Parathyroid adenoma (tissue), 2 donors: ENCODE data around the gene EID3.

Source experiments
- H2AFZ ChIP-seq: fragments of 300-600 bp; sonication (generic); one replicate; pipeline ENCODE4 v1.7.0; 2017; ENCODE audit warnings: antibody characterized with exemption, mild to moderate bottlenecking
- H3K27ac ChIP-seq: fragments of 300-600 bp; sonication (generic); one replicate; pipeline ENCODE4 v1.7.0; 2017
- H3K27me3 ChIP-seq: fragments of 300-600 bp; sonication (generic); one replicate; pipeline ENCODE4 v1.7.0; 2017; ENCODE audit warnings: low read length; ENCODE audit not compliant: control insufficient read depth, insufficient read depth
- H3K36me3 ChIP-seq: fragments of 300-600 bp; sonication (generic); one replicate; pipeline ENCODE4 v1.7.0; 2017; ENCODE audit warnings: low read length; ENCODE audit not compliant: control insufficient read depth, insufficient read depth
- H3K4me1 ChIP-seq: fragments of 300-600 bp; sonication (generic); one replicate; pipeline ENCODE4 v1.7.0; 2017; ENCODE audit warnings: control low read depth
- H3K4me2 ChIP-seq: fragments of 300-600 bp; sonication (generic); one replicate; pipeline ENCODE4 v1.7.0; 2017; ENCODE audit warnings: low read length
- H3K4me3 ChIP-seq: fragments of 300-600 bp; sonication (generic); one replicate; pipeline ENCODE4 v1.7.0; 2017; ENCODE audit warnings: low read depth, low read length
- H3K79me2 ChIP-seq: fragments of 300-600 bp; sonication (generic); one replicate; pipeline ENCODE4 v1.7.0; 2017; ENCODE audit warnings: control low read depth
- H3K9ac ChIP-seq: fragments of 300-600 bp; sonication (generic); one replicate; pipeline ENCODE4 v1.7.0; 2017; ENCODE audit warnings: mild to moderate bottlenecking
- H3K9me3 ChIP-seq: fragments of 300-600 bp; sonication (generic); one replicate; pipeline ENCODE4 v1.7.0; 2017; ENCODE audit warnings: low read length; ENCODE audit not compliant: control insufficient read depth
- CTCF ChIP-seq: fragments of 300-600 bp; sonication (generic); IDR thresholded peaks from one replicate; pipeline ENCODE4 v1.7.0; 2017; ENCODE audit warnings: antibody characterized with exemption, mild to moderate bottlenecking
- donor health status: primary hyperparathyroidism.

EID3 gene

GRCh38 chr12:104304261-104305009, 896 bp downstream of the EID3 start:
- Histone ChIP-seq H3K9me3 (no peaks in the 10 kb centered on the region), H3K4me3 (no peak overlapping the region), H3K9ac (no peak overlapping the region), H3K4me2 (no peak overlapping the region), H3K27me3 (no peaks in the 10 kb centered on the region), H2AFZ (peak overlapping the region; percentile 71), H3K27ac (peak overlapping the region; percentile 58), H3K36me3 (no peaks in the 10 kb centered on the region), H3K79me2 (peaks cover 26% of the 10 kb centered on the region), H3K4me1 (peaks cover 4% of the 10 kb centered on the region)
- TF ChIP-seq CTCF = no peak

- no peak overlapping the region for H3K27ac ChIP-seq
- no peaks in the 10 kb centered on the region for H3K36me3 ChIP-seq
- H2AFZ ChIP-seq = no peak overlapping the region
- no peak overlapping the region for H3K4me3 ChIP-seq
- no peaks in the 10 kb centered on the region for H3K27me3 ChIP-seq
- H3K9ac ChIP-seq = no peak overlapping the region
- H3K79me2 ChIP-seq = peaks cover 29% of the 10 kb centered on the region
- no peak overlapping the region for H3K4me2 ChIP-seq
- H3K4me1 ChIP-seq = peaks cover 4% of the 10 kb centered on the region
- no peak for TF ChIP-seq CTCF
- no peaks in the 10 kb centered on the region for H3K9me3 ChIP-seq
These were observed 1.8 kb downstream of the EID3 start for GRCh38 chr12:104305349-104305748.

GRCh38 chr12:104306376-104306775, 2.8 kb downstream of the EID3 start:
- Histone ChIP-seq H3K79me2 (peaks cover 36% of the 10 kb centered on the region), H2AFZ (no peak overlapping the region), H3K27ac (no peak overlapping the region), H3K4me1 (peaks cover 4% of the 10 kb centered on the region), H3K36me3 (no peaks in the 10 kb centered on the region), H3K9me3 (no peaks in the 10 kb centered on the region), H3K27me3 (no peaks in the 10 kb centered on the region), H3K9ac (no peak overlapping the region), H3K4me2 (no peak overlapping the region), H3K4me3 (no peak overlapping the region)
- no peak for TF ChIP-seq CTCF

- H3K79me2 ChIP-seq = peaks cover 39% of the 10 kb centered on the region
- H3K4me1 ChIP-seq = peaks cover 4% of the 10 kb centered on the region
- no peak overlapping the region for H2AFZ ChIP-seq
- no peak overlapping the region for H3K9ac ChIP-seq
- H3K4me2 ChIP-seq = no peak overlapping the region
- H3K27ac ChIP-seq = no peak overlapping the region
- H3K36me3 ChIP-seq = no peaks in the 10 kb centered on the region
- TF ChIP-seq CTCF = no peak
- no peaks in the 10 kb centered on the region for H3K9me3 ChIP-seq
- no peak overlapping the region for H3K4me3 ChIP-seq
- no peaks in the 10 kb centered on the region for H3K27me3 ChIP-seq
These were observed 3.6 kb downstream of the EID3 start for GRCh38 chr12:104306943-104307654.
